GM18861 (cell line): ENCODE data around the gene NPNT.
A peak's percentile ranks its signal among the peaks of the same experiment; 100 is the strongest.

Source experiments
- ATAC-seq: cut with Tn5 transposase; IDR thresholded peaks from one replicate; pipeline ENCODE4 v1.9.1; 2021; ENCODE audit not compliant: unreplicated experiment

The NPNT gene

GRCh38 chr4:105917171-105917685, 22.0 kb downstream of the NPNT start:
- ATAC-seq: no peak

GRCh38 chr4:105921301-105921700, 26.0 kb downstream of the NPNT start:
- no peak for ATAC-seq

- ATAC-seq: no peak
These were observed 28.4 kb downstream of the NPNT start for GRCh38 chr4:105923497-105924238.

- no peak for ATAC-seq
These were observed 29.1 kb downstream of the NPNT start for GRCh38 chr4:105924341-105924740.

- ATAC-seq: no peak
These were observed 35.4 kb downstream of the NPNT start for GRCh38 chr4:105930698-105931097.

- peak; percentile 57 for ATAC-seq
These were observed 37.8 kb downstream of the NPNT start for GRCh38 chr4:105933083-105933482.

GRCh38 chr4:105934386-105934785, 39.1 kb downstream of the NPNT start:
- ATAC-seq: no peak

GRCh38 chr4:105936901-105937300, 41.6 kb downstream of the NPNT start:
- ATAC-seq: no peak

GRCh38 chr4:105937759-105938158, 42.5 kb downstream of the NPNT start:
- no peak for ATAC-seq

- no peak for ATAC-seq
These were observed 48.0 kb downstream of the NPNT start for GRCh38 chr4:105943234-105943633.

GRCh38 chr4:105944540-105944939, 49.3 kb downstream of the NPNT start:
- no peak for ATAC-seq

GRCh38 chr4:105946771-105947170, 51.5 kb downstream of the NPNT start:
- no peak for ATAC-seq

- ATAC-seq: no peak
These were observed 55.4 kb downstream of the NPNT start for GRCh38 chr4:105950701-105951100.

GRCh38 chr4:105951198-105951597, 55.9 kb downstream of the NPNT start:
- no peak for ATAC-seq

- ATAC-seq: no peak
These were observed 57.3 kb downstream of the NPNT start for GRCh38 chr4:105952591-105952990.

GRCh38 chr4:105956569-105956968, 61.3 kb downstream of the NPNT start:
- ATAC-seq: no peak

- no peak for ATAC-seq
These were observed 62.4 kb downstream of the NPNT start for GRCh38 chr4:105957680-105958079.

GRCh38 chr4:105963461-105964400, 68.5 kb downstream of the NPNT start:
- ATAC-seq: no peak

GRCh38 chr4:105965183-105965800, 70.0 kb downstream of the NPNT start:
- no peak for ATAC-seq

- no peak for ATAC-seq
These were observed 70.8 kb downstream of the NPNT start for GRCh38 chr4:105966051-105966450.

- no peak for ATAC-seq
These were observed 71.9 kb downstream of the NPNT start for GRCh38 chr4:105967058-105967658.
